GM18873 (cell line): ENCODE measurements around the gene LTC4S.

ENCODE experiments used
- ATAC-seq: cut with Tn5 transposase; IDR thresholded peaks from one replicate; pipeline ENCODE4 v1.9.1; 2021; ENCODE audit warnings: mild to moderate bottlenecking, moderate library complexity, moderate number of reproducible peaks; ENCODE audit not compliant: unreplicated experiment, low FRiP score

Gene LTC4S

GRCh38 chr5:179805070-179805528 lies 11.3 kb downstream of the LTC4S start:
- ATAC-seq = no peak

GRCh38 chr5:179805529-179806249 lies 11.9 kb downstream of the LTC4S start:
- no peak for ATAC-seq

GRCh38 chr5:179806250-179807048 lies 12.7 kb downstream of the LTC4S start, which contains the start of gene MGAT4B:
Gene MGAT4B (minus strand): TSS chr5:179806866. CDS start chr5:179806583, 283 bp downstream.
- no peak for ATAC-seq

- ATAC-seq = no peak
Measured at GRCh38 chr5:179812135-179812825, 18.5 kb downstream of the LTC4S start.

- no peak for ATAC-seq
Measured at GRCh38 chr5:179812997-179813607, 19.3 kb downstream of the LTC4S start.

GRCh38 chr5:179814090-179814489 lies 20.3 kb downstream of the LTC4S start:
- no peak for ATAC-seq

GRCh38 chr5:179815491-179816249 lies 21.9 kb downstream of the LTC4S start:
- no peak for ATAC-seq

GRCh38 chr5:179816401-179816795 lies 22.6 kb downstream of the LTC4S start:
- ATAC-seq = no peak

- ATAC-seq = no peak
Measured at GRCh38 chr5:179816796-179817469, 23.1 kb downstream of the LTC4S start.

- no peak for ATAC-seq
Measured at GRCh38 chr5:179817470-179817840, 23.7 kb downstream of the LTC4S start.

- ATAC-seq = no peak
Measured at GRCh38 chr5:179817890-179818745, 24.3 kb downstream of the LTC4S start.

GRCh38 chr5:179818746-179819295 lies 25.0 kb downstream of the LTC4S start:
- ATAC-seq = peak; percentile 59

GRCh38 chr5:179819296-179820126 lies 25.7 kb downstream of the LTC4S start:
- ATAC-seq = no peak

- ATAC-seq = no peak
Measured at GRCh38 chr5:179820127-179820482, 26.3 kb downstream of the LTC4S start.

GRCh38 chr5:179820483-179821297 lies 26.9 kb downstream of the LTC4S start, which contains the start of gene SQSTM1:
Gene SQSTM1 (plus strand): TSS chr5:179820905. CDS start chr5:179820937, 32 bp downstream.
- no peak for ATAC-seq

GRCh38 chr5:179821298-179822058 lies 27.7 kb downstream of the LTC4S start:
- peak; percentile 34 for ATAC-seq
